GM12891 (cell line): ENCODE data around the gene FUT2.

Experiments
- PAX5 ChIP-seq: IDR thresholded peaks from 2 replicates; pipeline ENCODE4 v1.6.1; 2011; ENCODE audit warnings: low read length, moderate library complexity, mild to moderate bottlenecking; ENCODE audit not compliant: insufficient read depth, severe bottlenecking
- POLR2A ChIP-seq: IDR thresholded peaks from 2 replicates; pipeline ENCODE4 v1.6.1; 2011; ENCODE audit warnings: low read depth, low read length, control low read depth
- POLR2AphosphoS5 ChIP-seq: IDR thresholded peaks from 2 replicates; pipeline ENCODE4 v1.6.1; 2011; ENCODE audit warnings: low read depth, low read length, control low read depth
- SPI1 ChIP-seq: IDR thresholded peaks from 2 replicates; pipeline ENCODE4 v1.6.1; 2011; ENCODE audit warnings: low read depth, low read length, control low read depth
- TAF1 ChIP-seq: IDR thresholded peaks from 2 replicates; pipeline ENCODE4 v1.6.1; 2011; ENCODE audit warnings: low read depth, low read length, control low read depth

- TF ChIP-seq POLR2A (no peak), TAF1 (no peak), POLR2AphosphoS5 (no peak), SPI1 (no peak), PAX5 (no peak)
Measured at GRCh38 chr19:48745208-48745995, 49.6 kb downstream of the FUT2 start.
